Hepatocyte (in vitro differentiated cells): ENCODE data around the gene SWAP70. TPM values are rescaled to one million over a fixed set of nuclear protein-coding genes. Genes with fewer than 3 reads are reported as not detected.

ENCODE experiments used
- DNase-seq: peaks from one replicate; pipeline ENCODE4 v3.0.0-alpha.2; 2016; ENCODE audit warnings: low spot score
- H2AFZ ChIP-seq: fragments of 200-600 bp; sonication (generic); 2 replicates; pipeline ENCODE4 v1.6.0; 2016; ENCODE audit warnings: antibody characterized with exemption, mild to moderate bottlenecking
- H3K27ac ChIP-seq: fragments of 200-600 bp; sonication (generic); 2 replicates; pipeline ENCODE4 v1.5.1; 2016; ENCODE audit warnings: mild to moderate bottlenecking
- H3K27me3 ChIP-seq: fragments of 200-600 bp; sonication (generic); 2 replicates; pipeline ENCODE4 v1.6.1; 2016
- H3K36me3 ChIP-seq: fragments of 200-600 bp; sonication (generic); replicated peaks from 2 replicates; pipeline ENCODE4 v1.5.1; 2016; ENCODE audit warnings: low read depth; ENCODE audit not compliant: insufficient read depth
- H3K4me1 ChIP-seq: fragments of 200-600 bp; sonication (generic); 2 replicates; pipeline ENCODE4 v1.5.1; 2016; ENCODE audit warnings: mild to moderate bottlenecking, moderate library complexity; ENCODE audit not compliant: insufficient read depth
- H3K4me2 ChIP-seq: fragments of 200-600 bp; sonication (generic); 2 replicates; pipeline ENCODE4 v1.6.0; 2016
- H3K4me3 ChIP-seq: fragments of 200-600 bp; sonication (generic); 2 replicates; pipeline ENCODE4 v1.5.1; 2016; ENCODE audit warnings: mild to moderate bottlenecking
- H3K79me2 ChIP-seq: fragments of 200-600 bp; sonication (generic); 2 replicates; pipeline ENCODE4 v1.6.0; 2017; ENCODE audit warnings: mild to moderate bottlenecking
- H3K9me2 ChIP-seq: fragments of 200-600 bp; sonication (generic); replicated peaks from 2 replicates; pipeline ENCODE4 v1.6.0; 2017; ENCODE audit warnings: mild to moderate bottlenecking; ENCODE audit not compliant: insufficient read depth
- H3K9me3 ChIP-seq: fragments of 200-600 bp; sonication (generic); 2 replicates; pipeline ENCODE4 v1.5.1; 2016; ENCODE audit warnings: low read depth, mild to moderate bottlenecking
- H4K20me1 ChIP-seq: fragments of 200-600 bp; sonication (generic); 2 replicates; pipeline ENCODE4 v1.6.0; 2016; ENCODE audit warnings: mild to moderate bottlenecking; ENCODE audit not compliant: insufficient read depth, poor library complexity, severe bottlenecking
- EZH2 ChIP-seq: fragments of 200-600 bp; sonication (generic); IDR thresholded peaks from 2 replicates; pipeline ENCODE4 v1.6.1; 2016; ENCODE audit warnings: antibody characterized with exemption, mild to moderate bottlenecking, borderline replicate concordance
- EZH2phosphoT487 ChIP-seq: fragments of 200-600 bp; sonication (generic); IDR thresholded peaks from one replicate; pipeline ENCODE4 v1.6.1; 2018; ENCODE audit warnings: antibody characterized with exemption, mild to moderate bottlenecking, low read depth, moderate library complexity; ENCODE audit not compliant: unreplicated experiment, severe bottlenecking
- WGBS: methylation state at CpG from one replicate; pipeline ENCODE4 v1.1.6; 2016; ENCODE audit warnings: low lambda C conversion rate; ENCODE audit errors: missing lambda C conversion rate; 5-methylcytosine and 5-hydroxymethylcytosine counted together
- polyA plus RNA-seq: library from polyadenylated mRNA; unstranded; fragments of >200 nt; fragmentation: Nextera tagmentation; extraction: Ambion mirVana; gene quantifications from 2 replicates; pipeline ENCODE4 v1.2.1, GENCODE V29; 2016
- total RNA-seq: library from RNA; depleted of rRNA; stranded (reverse); fragments of >200 nt; gene quantifications from 2 replicates; pipeline ENCODE4 v1.2.3, GENCODE V29; 2014
- TF ChIP-seq, protein P1 (sequence below): fragments of 200-600 bp; sonication (generic); IDR thresholded peaks from 2 replicates; pipeline ENCODE4 v1.5.1; 2016; ENCODE audit warnings: antibody characterized with exemption, mild to moderate bottlenecking; ENCODE audit not compliant: poor library complexity

Gene SWAP70
- total and polyA plus RNA-seq, 2 experiments from 2014 or later: 15.6 to 17.3 TPM

DNA sequence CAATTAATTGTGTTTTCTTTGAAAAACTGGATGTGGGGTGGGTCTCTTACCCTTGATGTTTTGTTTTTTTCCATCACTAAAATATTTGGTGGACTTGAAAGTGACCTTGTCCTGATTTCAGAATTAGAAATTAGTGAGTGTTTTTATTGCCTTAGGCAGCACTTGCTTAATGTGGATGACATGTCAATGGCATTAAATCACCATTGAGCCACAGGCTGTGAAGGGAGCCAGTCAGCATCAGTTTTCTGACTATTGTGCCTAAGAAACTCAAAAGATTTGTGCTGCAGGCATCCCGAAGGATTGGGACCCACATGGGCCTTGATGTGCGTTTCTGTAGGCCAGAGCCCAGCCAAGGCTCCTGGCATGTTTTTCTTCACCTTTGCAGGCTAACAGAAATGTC lies 53.8 kb downstream of the SWAP70 start:
- Histone ChIP-seq H3K9me3 (no peaks in the 10 kb centered on the region), H3K36me3 (no peaks in the 10 kb centered on the region), H2AFZ (no peak overlapping the region), H4K20me1 (no peaks in the 10 kb centered on the region), H3K4me1 (peaks cover 5% of the 10 kb centered on the region), H3K4me3 (no peak overlapping the region), H3K9me2 (no peaks in the 10 kb centered on the region), H3K27me3 (no peaks in the 10 kb centered on the region), H3K79me2 (no peaks in the 10 kb centered on the region), H3K4me2 (no peak overlapping the region), H3K27ac (no peak overlapping the region)
- WGBS: 88% methylated on average over 2 of the region's 2 CpGs
- TF ChIP-seq EZH2 (no peak), EZH2phosphoT487 (no peak)
- TF ChIP-seq, protein P1, sequence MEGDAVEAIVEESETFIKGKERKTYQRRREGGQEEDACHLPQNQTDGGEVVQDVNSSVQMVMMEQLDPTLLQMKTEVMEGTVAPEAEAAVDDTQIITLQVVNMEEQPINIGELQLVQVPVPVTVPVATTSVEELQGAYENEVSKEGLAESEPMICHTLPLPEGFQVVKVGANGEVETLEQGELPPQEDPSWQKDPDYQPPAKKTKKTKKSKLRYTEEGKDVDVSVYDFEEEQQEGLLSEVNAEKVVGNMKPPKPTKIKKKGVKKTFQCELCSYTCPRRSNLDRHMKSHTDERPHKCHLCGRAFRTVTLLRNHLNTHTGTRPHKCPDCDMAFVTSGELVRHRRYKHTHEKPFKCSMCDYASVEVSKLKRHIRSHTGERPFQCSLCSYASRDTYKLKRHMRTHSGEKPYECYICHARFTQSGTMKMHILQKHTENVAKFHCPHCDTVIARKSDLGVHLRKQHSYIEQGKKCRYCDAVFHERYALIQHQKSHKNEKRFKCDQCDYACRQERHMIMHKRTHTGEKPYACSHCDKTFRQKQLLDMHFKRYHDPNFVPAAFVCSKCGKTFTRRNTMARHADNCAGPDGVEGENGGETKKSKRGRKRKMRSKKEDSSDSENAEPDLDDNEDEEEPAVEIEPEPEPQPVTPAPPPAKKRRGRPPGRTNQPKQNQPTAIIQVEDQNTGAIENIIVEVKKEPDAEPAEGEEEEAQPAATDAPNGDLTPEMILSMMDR: no peak
- no peak for DNase-seq

DNA sequence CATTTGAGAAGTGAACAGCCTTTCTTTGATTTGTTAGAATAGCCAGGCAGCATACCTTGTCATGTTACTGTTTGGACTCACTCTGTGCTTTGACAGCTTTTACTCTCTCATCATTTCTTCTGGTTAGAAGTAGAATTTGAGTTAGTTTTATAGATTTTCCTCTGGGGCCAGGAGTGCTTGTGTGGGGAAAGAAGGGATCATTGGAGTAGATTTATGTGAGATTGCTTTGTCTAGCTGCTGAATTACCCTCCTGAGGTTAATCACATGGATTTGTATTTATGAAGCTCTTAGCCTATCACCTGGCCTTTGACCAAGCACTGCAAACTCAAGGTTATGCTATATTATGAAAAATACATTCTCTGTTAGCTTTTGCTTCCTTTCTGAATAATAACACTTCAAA lies 54.3 kb downstream of the SWAP70 start:
- no peak for TF ChIP-seq EZH2phosphoT487
- TF ChIP-seq, protein P1: no peak
- no peak for TF ChIP-seq EZH2
- H3K9me2 ChIP-seq: no peaks in the 10 kb centered on the region
- H3K4me2 ChIP-seq: no peak overlapping the region
- H3K79me2 ChIP-seq: no peaks in the 10 kb centered on the region
- no peaks in the 10 kb centered on the region for H3K9me3 ChIP-seq
- DNase-seq: no peak
- H3K4me3 ChIP-seq: no peak overlapping the region
- no peaks in the 10 kb centered on the region for H3K36me3 ChIP-seq
- no peaks in the 10 kb centered on the region for H4K20me1 ChIP-seq
- no peaks in the 10 kb centered on the region for H3K27me3 ChIP-seq
- peaks cover 5% of the 10 kb centered on the region for H3K4me1 ChIP-seq
- no peak overlapping the region for H2AFZ ChIP-seq
- no peak overlapping the region for H3K27ac ChIP-seq

DNA sequence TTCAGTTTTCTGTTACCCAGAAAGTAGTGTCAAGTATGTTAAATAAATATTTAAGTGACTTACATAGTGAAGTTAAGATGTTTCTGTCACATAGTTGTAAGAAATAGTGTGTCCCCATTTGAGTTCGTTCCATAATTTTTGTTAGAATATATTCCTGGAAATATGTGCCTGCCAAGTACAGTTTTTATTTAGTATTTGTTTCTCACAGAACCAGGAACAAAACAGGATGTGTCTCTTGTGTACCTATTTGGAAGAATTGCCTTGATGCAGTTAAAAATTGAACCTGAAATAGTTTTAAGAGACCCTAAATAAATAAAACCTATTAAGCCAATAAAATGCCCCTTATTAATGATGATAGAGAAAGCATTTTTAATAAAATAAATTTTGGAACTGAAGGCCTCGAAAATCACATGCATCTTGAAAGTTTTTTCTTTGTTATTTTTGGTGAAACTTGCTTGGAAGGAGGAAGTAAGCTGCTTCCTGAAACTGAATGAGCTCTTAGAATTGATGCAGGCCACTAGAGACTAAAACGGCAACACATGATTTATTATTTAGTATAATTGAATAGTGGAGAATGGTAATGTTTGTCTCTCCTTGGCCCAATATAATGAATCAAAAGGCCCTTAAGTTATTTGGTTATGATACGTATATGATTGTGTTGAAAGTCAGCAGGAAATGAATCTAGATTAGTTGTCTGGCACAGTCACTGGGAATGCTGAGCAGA lies 55.9 kb downstream of the SWAP70 start:
- WGBS: 85% methylated on average over 4 of the region's 4 CpGs
- Histone ChIP-seq H3K4me3 (no peak overlapping the region), H3K9me2 (no peaks in the 10 kb centered on the region), H4K20me1 (no peaks in the 10 kb centered on the region), H3K27me3 (no peaks in the 10 kb centered on the region), H3K79me2 (no peaks in the 10 kb centered on the region), H2AFZ (no peak overlapping the region), H3K36me3 (no peaks in the 10 kb centered on the region), H3K4me1 (peaks cover 5% of the 10 kb centered on the region), H3K4me2 (no peak overlapping the region), H3K9me3 (no peaks in the 10 kb centered on the region), H3K27ac (no peak overlapping the region)
- no peak for DNase-seq
- TF ChIP-seq, protein P1: no peak
- TF ChIP-seq EZH2 (no peak), EZH2phosphoT487 (no peak)

DNA sequence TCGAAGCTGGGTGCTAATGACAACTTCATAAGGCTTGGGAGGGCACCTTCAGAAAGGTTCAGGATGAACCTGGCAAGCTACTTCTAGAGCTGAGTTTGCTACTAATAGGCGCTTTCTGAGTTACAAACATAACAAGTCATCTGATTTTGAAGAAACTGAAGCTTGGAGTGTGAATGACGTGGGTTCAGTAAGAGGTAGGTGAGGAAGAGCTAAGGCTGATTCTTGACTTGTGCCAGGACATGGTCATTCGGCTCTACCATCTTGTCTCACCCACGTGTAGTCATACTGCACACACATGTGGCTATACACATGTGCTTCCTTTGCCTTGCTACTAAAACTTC lies 56.4 kb downstream of the SWAP70 start:
- Histone ChIP-seq H3K27me3 (no peaks in the 10 kb centered on the region), H2AFZ (no peak overlapping the region), H3K4me2 (no peak overlapping the region), H3K9me3 (no peaks in the 10 kb centered on the region), H3K36me3 (no peaks in the 10 kb centered on the region), H3K79me2 (no peaks in the 10 kb centered on the region), H3K27ac (no peak overlapping the region), H3K4me1 (peaks cover 5% of the 10 kb centered on the region), H4K20me1 (no peaks in the 10 kb centered on the region), H3K4me3 (no peak overlapping the region), H3K9me2 (no peaks in the 10 kb centered on the region)
- 90% methylated on average over 5 of the region's 5 CpGs for WGBS
- no peak for DNase-seq
- TF ChIP-seq EZH2 (no peak), EZH2phosphoT487 (no peak)
- TF ChIP-seq, protein P1: no peak
